Loucy (cell line): ENCODE measurements around the gene TNS3.

Experiments
- H2AFZ ChIP-seq: fragments of 200-600 bp; sonication (generic); 2 replicates; pipeline ENCODE4 v1.6.0; 2016; ENCODE audit warnings: antibody characterized with exemption, mild to moderate bottlenecking, low read length, moderate library complexity
- H3F3A ChIP-seq: fragments of 200-600 bp; 2 replicates; pipeline ENCODE4 v1.6.0; 2016; ENCODE audit warnings: antibody characterized with exemption, low read depth, mild to moderate bottlenecking
- H3K27me3 ChIP-seq: fragments of 200-600 bp; sonication (generic); 2 replicates; pipeline ENCODE4 v1.6.1; 2014; ENCODE audit warnings: low read length, mild to moderate bottlenecking; ENCODE audit not compliant: insufficient read depth, poor library complexity, severe bottlenecking
- H3K36me3 ChIP-seq: fragments of 200-600 bp; sonication (generic); 2 replicates; pipeline ENCODE4 v1.6.1; 2016; ENCODE audit warnings: low read length; ENCODE audit not compliant: insufficient read depth
- H3K4me1 ChIP-seq: fragments of 200-600 bp; sonication (generic); 2 replicates; pipeline ENCODE4 v1.5.1; 2014; ENCODE audit warnings: low read length, mild to moderate bottlenecking; ENCODE audit not compliant: insufficient read depth, poor library complexity, severe bottlenecking
- H3K4me2 ChIP-seq: fragments of 200-600 bp; sonication (generic); 2 replicates; pipeline ENCODE4 v1.6.0; 2014; ENCODE audit warnings: antibody characterized with exemption, low read length, low read depth, mild to moderate bottlenecking; ENCODE audit not compliant: poor library complexity, severe bottlenecking
- H3K4me3 ChIP-seq: fragments of 200-600 bp; sonication (generic); 2 replicates; pipeline ENCODE4 v1.5.1; 2014; ENCODE audit warnings: low read length, mild to moderate bottlenecking, mixed read lengths; ENCODE audit not compliant: poor library complexity, severe bottlenecking
- H3K79me2 ChIP-seq: fragments of 200-600 bp; sonication (generic); 2 replicates; pipeline ENCODE4 v1.6.1; 2014; ENCODE audit warnings: low read length; ENCODE audit not compliant: insufficient read depth
- H3K9ac ChIP-seq: fragments of 200-600 bp; sonication (generic); 2 replicates; pipeline ENCODE4 v1.6.0; 2014; ENCODE audit warnings: mild to moderate bottlenecking, low read depth, low read length, moderate library complexity; ENCODE audit not compliant: poor library complexity, severe bottlenecking
- H3K9me2 ChIP-seq: fragments of 200-600 bp; sonication (generic); replicated peaks from 2 replicates; pipeline ENCODE4 v1.6.1; 2016; ENCODE audit warnings: low read depth, low read length, mixed read lengths
- H3K9me3 ChIP-seq: fragments of 200-600 bp; sonication (generic); 2 replicates; pipeline ENCODE4 v1.6.1; 2014; ENCODE audit warnings: mild to moderate bottlenecking, antibody characterized with exemption, low read length, low read depth; ENCODE audit not compliant: insufficient read depth
- H4K20me1 ChIP-seq: fragments of 200-600 bp; sonication (generic); 2 replicates; pipeline ENCODE4 v1.6.0; 2014; ENCODE audit warnings: antibody characterized with exemption, low read length, mild to moderate bottlenecking; ENCODE audit not compliant: insufficient read depth, poor library complexity, severe bottlenecking
- CTCF ChIP-seq: fragments of 200-600 bp; sonication (generic); conservative IDR thresholded peaks from 2 replicates; pipeline ENCODE4 v1.5.1; 2014; ENCODE audit warnings: mild to moderate bottlenecking, antibody characterized with exemption, low read length
- EZH2phosphoT487 ChIP-seq: fragments of 200-600 bp; IDR thresholded peaks from 2 replicates; pipeline ENCODE4 v1.6.1; 2018; ENCODE audit warnings: antibody characterized with exemption, mild to moderate bottlenecking, moderate library complexity, borderline replicate concordance

TNS3 gene

GRCh38 chr7:47391726-47392125, 190.2 kb downstream of the TNS3 start:
- Histone ChIP-seq H3K4me2 (no peak overlapping the region), H4K20me1 (no peaks in the 10 kb centered on the region), H3K27me3 (no peaks in the 10 kb centered on the region), H3K9ac (no peak overlapping the region), H3K4me3 (no peak overlapping the region), H3F3A (no peaks in the 10 kb centered on the region), H2AFZ (no peak overlapping the region), H3K4me1 (no peaks in the 10 kb centered on the region), H3K79me2 (no peaks in the 10 kb centered on the region), H3K36me3 (no peaks in the 10 kb centered on the region), H3K9me3 (no peaks in the 10 kb centered on the region; the same call in 1 of the 2 replicates), H3K9me2 (no peaks in the 10 kb centered on the region)
- no peak for TF ChIP-seq CTCF
- no peak for TF ChIP-seq EZH2phosphoT487

- no peak for TF ChIP-seq EZH2phosphoT487
- no peak for TF ChIP-seq CTCF
- no peak overlapping the region for H3K9ac ChIP-seq
- no peaks in the 10 kb centered on the region for H3K9me2 ChIP-seq
- H4K20me1 ChIP-seq = no peaks in the 10 kb centered on the region
- H3K4me2 ChIP-seq = no peak overlapping the region
- no peaks in the 10 kb centered on the region for H3K79me2 ChIP-seq
- H3K27me3 ChIP-seq = no peaks in the 10 kb centered on the region
- H3K4me1 ChIP-seq = no peaks in the 10 kb centered on the region
- no peak overlapping the region for H3K4me3 ChIP-seq
- H3F3A ChIP-seq = no peaks in the 10 kb centered on the region
- H3K36me3 ChIP-seq = no peaks in the 10 kb centered on the region
- peaks cover 3% of the 10 kb centered on the region; the same call in 1 of the 2 replicates for H3K9me3 ChIP-seq
- H2AFZ ChIP-seq = no peak overlapping the region
These were observed 191.0 kb downstream of the TNS3 start for GRCh38 chr7:47390914-47391313.

- Histone ChIP-seq H3K27me3 (no peaks in the 10 kb centered on the region), H4K20me1 (no peaks in the 10 kb centered on the region), H3K79me2 (no peaks in the 10 kb centered on the region), H3K36me3 (no peaks in the 10 kb centered on the region), H3K4me1 (no peaks in the 10 kb centered on the region), H3K4me2 (no peak overlapping the region), H2AFZ (no peak overlapping the region), H3K4me3 (no peak overlapping the region), H3F3A (no peaks in the 10 kb centered on the region), H3K9me3 (peaks cover 5% of the 10 kb centered on the region; the same call in 1 of the 2 replicates), H3K9me2 (no peaks in the 10 kb centered on the region), H3K9ac (no peak overlapping the region)
- no peak for TF ChIP-seq EZH2phosphoT487
- TF ChIP-seq CTCF = no peak
These were observed 191.8 kb downstream of the TNS3 start for GRCh38 chr7:47389923-47390630.
